GM19099 (cell line): ENCODE data around the gene PRSS38.

ENCODE experiments used
- POLR2A ChIP-seq: IDR thresholded peaks from 3 replicates; pipeline ENCODE4 v1.6.1; 2011; ENCODE audit warnings: low read depth; ENCODE audit not compliant: insufficient read length; ENCODE audit errors: extremely low read depth

The PRSS38 gene

DNA sequence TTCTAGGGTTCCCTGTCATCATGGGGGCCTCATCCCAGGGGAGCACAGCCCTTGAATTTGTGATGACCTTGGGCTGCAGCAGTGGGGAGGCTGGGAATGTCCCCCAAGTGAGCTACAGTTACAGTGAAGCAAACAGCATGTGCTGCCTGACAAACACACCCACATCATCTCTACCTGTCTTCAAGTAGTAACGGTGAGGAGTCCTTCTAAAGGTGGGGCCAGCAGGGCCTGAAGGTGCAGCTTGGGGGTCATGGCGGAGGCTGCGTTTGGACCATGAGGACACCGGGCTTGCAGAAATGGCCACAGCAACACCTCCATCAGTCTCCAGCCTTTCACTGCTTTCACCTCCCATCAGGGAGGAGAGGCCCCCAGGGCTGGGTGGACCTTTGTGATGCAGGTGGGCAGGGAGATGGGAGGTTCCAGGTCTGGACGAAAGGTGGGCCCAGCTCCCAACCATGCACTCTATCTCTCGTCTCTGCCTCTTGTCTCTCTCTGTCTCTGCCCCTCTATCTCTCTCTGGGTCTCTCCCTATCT is 76.5 kb downstream of the PRSS38 start:
- TF ChIP-seq POLR2A: no peak

DNA sequence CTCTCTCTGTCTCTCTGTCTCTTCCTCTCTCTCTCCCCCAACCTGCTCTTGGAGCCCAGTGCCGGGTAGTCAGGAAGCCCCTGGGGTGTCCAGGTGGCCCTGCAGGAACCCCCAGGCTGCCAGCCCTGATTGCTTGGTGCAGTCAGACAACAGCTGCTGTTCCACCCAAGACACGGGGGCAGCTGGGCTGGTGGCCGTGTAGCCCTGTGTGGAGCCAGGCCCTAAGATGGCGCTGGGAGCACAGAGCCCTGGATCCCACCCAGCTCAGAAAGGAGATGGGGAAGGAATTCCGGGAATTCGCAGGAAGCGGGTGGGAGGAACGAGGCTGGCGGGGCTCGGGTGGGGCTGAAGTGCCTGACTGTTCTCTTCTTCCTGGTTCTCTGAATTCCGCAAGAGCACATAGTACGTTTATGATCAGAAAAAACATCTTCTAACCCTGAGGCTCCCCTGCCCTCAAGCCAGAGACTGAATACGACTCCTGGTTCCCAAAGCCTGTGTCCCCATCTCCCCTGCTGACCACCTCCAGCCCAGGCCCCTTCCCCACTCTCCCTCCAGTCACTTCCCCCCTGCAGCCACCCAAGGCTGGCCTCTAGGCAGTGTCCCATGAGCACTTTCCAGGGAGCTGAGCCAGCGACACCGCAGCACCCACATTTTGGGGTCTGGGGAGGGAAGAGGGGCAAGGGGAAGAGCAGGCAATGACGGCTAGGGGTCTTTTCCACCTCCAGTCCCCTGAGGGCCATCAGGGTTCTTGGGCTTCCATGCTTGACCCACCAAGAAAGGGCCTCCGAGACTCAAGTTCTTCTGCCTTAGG is 77.2 kb downstream of the PRSS38 start:
- TF ChIP-seq POLR2A: no peak

DNA sequence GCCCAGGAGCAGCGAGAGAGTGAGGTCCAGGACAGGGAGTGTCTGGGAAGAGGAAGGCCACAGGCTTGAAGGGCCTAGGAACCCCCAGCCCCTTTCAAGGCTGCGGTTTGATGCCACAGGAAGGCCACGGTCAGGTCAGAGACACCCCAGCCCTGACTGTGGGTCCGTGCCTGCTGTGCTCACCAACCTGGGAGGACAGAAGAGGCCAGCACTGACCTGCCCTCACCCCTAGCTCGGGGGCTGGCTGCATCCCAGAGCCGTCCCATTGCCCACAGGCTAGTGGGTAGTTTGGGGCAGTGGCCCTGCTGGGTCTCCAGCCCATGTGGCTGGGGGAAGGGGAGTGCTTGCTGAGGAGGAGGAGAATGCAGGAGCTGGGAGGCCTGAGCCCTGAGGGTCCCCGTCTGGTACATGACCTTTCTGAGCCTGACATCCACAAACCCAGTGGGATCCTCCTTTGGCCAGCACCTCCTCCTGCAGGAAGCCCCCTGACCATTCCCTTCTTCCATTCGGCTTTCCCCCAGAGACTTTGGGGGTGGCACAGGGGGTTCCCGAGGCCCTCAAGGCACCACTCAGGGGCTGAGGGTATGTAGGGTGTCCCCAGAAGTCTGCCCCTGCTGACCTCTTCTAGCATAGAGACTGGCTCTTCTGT is 77.9 kb downstream of the PRSS38 start:
- no peak for TF ChIP-seq POLR2A

DNA sequence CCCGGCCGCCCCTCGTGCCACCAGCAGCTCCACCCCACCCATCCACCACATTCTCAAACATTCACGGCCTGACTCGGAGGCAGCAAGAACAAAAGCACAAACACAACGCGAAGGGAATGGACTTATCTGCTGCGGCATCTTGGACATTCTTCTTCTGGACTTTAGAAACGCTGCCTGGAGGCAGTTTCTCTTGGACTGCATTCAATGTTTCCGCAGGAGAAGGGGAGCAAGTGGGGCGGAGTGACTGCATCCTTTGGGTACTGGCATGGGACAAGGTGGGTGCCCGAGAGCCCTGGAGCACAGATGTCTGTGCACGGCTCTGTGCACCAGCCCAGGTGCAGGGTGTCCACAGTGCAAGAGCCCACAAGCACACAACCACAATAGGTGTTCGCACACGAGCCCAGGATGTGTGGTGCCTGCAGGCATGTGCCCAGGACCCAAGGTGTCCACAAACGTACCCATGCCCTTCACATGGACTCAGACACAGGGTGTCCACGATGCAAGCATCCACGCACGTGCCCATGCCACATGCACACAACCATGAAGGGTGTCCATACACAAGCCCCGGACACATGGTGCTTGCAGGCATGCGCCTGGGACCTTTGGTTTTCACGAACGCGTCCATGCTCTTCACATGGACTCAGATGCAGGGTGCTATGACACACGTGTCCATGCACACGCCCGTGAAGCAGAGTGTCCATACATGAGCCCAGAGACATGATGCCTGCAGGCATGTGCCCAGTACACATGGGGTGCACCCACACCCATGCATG is 78.7 kb downstream of the PRSS38 start:
- TF ChIP-seq POLR2A: no peak

DNA sequence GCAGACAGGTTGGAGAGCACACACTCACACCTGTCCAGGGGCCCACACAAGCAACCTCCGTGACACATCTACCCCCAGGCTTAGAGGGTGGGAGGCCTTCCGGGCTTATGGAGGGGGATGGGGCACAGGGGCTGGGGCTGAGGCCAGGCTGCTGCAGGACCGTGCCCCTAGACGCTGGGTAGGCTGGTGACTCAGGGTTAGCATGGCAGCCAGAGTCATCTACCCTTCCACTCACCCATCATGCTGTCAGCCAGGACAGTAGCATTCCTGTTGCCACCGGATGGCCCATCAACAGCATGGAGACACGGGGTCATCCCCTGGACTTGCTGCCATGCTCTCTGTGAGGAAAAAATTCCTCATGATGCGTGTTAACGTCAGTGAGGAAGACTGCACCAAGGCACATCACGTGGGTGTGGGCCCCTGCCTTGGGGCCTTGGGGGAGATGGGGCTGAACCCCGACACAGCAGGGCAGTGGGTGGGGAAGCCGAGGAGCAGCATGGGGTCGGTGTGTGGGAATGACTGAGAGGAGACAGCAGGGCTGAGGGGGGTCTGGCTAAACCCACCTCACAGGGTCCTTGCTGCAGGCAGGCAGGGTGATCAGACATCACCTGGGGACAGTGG is 79.5 kb downstream of the PRSS38 start:
- TF ChIP-seq POLR2A: no peak
